ENCODE results near the gene NUTF2.

NUTF2 gene

GRCh38 chr16:67853670-67854069, 6.9 kb downstream of the NUTF2 start:
- no peak for DNase-seq (ENCODE audit: low read depth, low spot score)
- H3K27ac ChIP-seq: no peak overlapping the region
- no peaks in the 10 kb centered on the region for H3K9me3 ChIP-seq (ENCODE audit: low read depth, low read length)
- H3K4me3 ChIP-seq: no peak overlapping the region
- no peak for TF ChIP-seq FOXP2 (optimal IDR thresholded peaks at IDR 0.05; ENCODE audit: control extremely low read depth, extremely low read length, insufficient read depth)
- no peak for TF ChIP-seq EZH2 (IDR thresholded peaks at IDR 0.05)
- TF ChIP-seq POLR2AphosphoS5 (IDR thresholded peaks at IDR 0.05; ENCODE audit: borderline replicate concordance, low read depth, low read length): no peak
- H3K36me3 ChIP-seq (ENCODE audit: insufficient read depth, low read length): peaks cover 6% of the 10 kb centered on the region; the same call in 1 of the 2 replicates
- H3K9ac ChIP-seq (ENCODE audit: insufficient read length): no peak overlapping the region

- no peak overlapping the region for H3K27ac ChIP-seq
- no peak for TF ChIP-seq EZH2 (IDR thresholded peaks at IDR 0.05)
- no peak for TF ChIP-seq POLR2AphosphoS5 (IDR thresholded peaks at IDR 0.05; ENCODE audit: borderline replicate concordance, low read depth, low read length)
- TF ChIP-seq FOXP2 (optimal IDR thresholded peaks at IDR 0.05; ENCODE audit: control extremely low read depth, extremely low read length, insufficient read depth): no peak
- H3K36me3 ChIP-seq (ENCODE audit: insufficient read depth, low read length): no peaks in the 10 kb centered on the region; the same call in 1 of the 2 replicates
- no peak for DNase-seq (ENCODE audit: low read depth, low spot score)
- no peak overlapping the region for H3K9ac ChIP-seq (ENCODE audit: insufficient read length)
- no peak overlapping the region for H3K4me3 ChIP-seq
- no peaks in the 10 kb centered on the region for H3K9me3 ChIP-seq (ENCODE audit: low read depth, low read length)
Observed at GRCh38 chr16:67855789-67856188, 9.1 kb downstream of the NUTF2 start.

GRCh38 chr16:67856927-67857546, 10.3 kb downstream of the NUTF2 start:
- no peak overlapping the region for H3K4me3 ChIP-seq
- no peak overlapping the region for H3K27ac ChIP-seq
- no peak for DNase-seq (ENCODE audit: low read depth, low spot score)
- H3K9me3 ChIP-seq (ENCODE audit: low read depth, low read length): no peaks in the 10 kb centered on the region
- no peaks in the 10 kb centered on the region; the same call in 1 of the 2 replicates for H3K36me3 ChIP-seq (ENCODE audit: insufficient read depth, low read length)
- TF ChIP-seq FOXP2 (optimal IDR thresholded peaks at IDR 0.05; ENCODE audit: control extremely low read depth, extremely low read length, insufficient read depth): no peak
- no peak for TF ChIP-seq POLR2AphosphoS5 (IDR thresholded peaks at IDR 0.05; ENCODE audit: borderline replicate concordance, low read depth, low read length)
- TF ChIP-seq EZH2 (IDR thresholded peaks at IDR 0.05): no peak
- H3K9ac ChIP-seq (ENCODE audit: insufficient read length): no peak overlapping the region

GRCh38 chr16:67857547-67858233, 11.0 kb downstream of the NUTF2 start:
- Histone ChIP-seq H3K27ac (no peak overlapping the region), H3K9me3 (ENCODE audit: low read depth, low read length) (no peaks in the 10 kb centered on the region), H3K36me3 (ENCODE audit: insufficient read depth, low read length) (no peaks in the 10 kb centered on the region; the same call in 1 of the 2 replicates), H3K9ac (ENCODE audit: insufficient read length) (no peak overlapping the region), H3K4me3 (no peak overlapping the region)
- DNase-seq (ENCODE audit: low read depth, low spot score): no peak
- TF ChIP-seq EZH2 (IDR thresholded peaks at IDR 0.05): no peak
- no peak for TF ChIP-seq FOXP2 (optimal IDR thresholded peaks at IDR 0.05; ENCODE audit: control extremely low read depth, extremely low read length, insufficient read depth)
- no peak for TF ChIP-seq POLR2AphosphoS5 (IDR thresholded peaks at IDR 0.05; ENCODE audit: borderline replicate concordance, low read depth, low read length)

- Histone ChIP-seq H3K9me3 (ENCODE audit: low read depth, low read length) (no peaks in the 10 kb centered on the region), H3K36me3 (ENCODE audit: insufficient read depth, low read length) (no peaks in the 10 kb centered on the region; the same call in 1 of the 2 replicates), H3K27ac (no peak overlapping the region), H3K4me3 (no peak overlapping the region), H3K9ac (ENCODE audit: insufficient read length) (no peak overlapping the region)
- no peak for TF ChIP-seq EZH2 (IDR thresholded peaks at IDR 0.05)
- no peak for DNase-seq (ENCODE audit: low read depth, low spot score)
Observed at GRCh38 chr16:67858500-67858899, 11.8 kb downstream of the NUTF2 start.

GRCh38 chr16:67860589-67861398, 14.1 kb downstream of the NUTF2 start:
- DNase-seq (ENCODE audit: low read depth, low spot score): no peak
- Histone ChIP-seq H3K9me3 (ENCODE audit: low read depth, low read length) (no peaks in the 10 kb centered on the region), H3K27ac (no peak overlapping the region), H3K4me3 (no peak overlapping the region), H3K36me3 (ENCODE audit: insufficient read depth, low read length) (peaks cover 7% of the 10 kb centered on the region; the same call in 1 of the 2 replicates), H3K9ac (ENCODE audit: insufficient read length) (no peak overlapping the region)
- TF ChIP-seq POLR2AphosphoS5 (IDR thresholded peaks at IDR 0.05; ENCODE audit: borderline replicate concordance, low read depth, low read length) (no peak), FOXP2 (optimal IDR thresholded peaks at IDR 0.05; ENCODE audit: control extremely low read depth, extremely low read length, insufficient read depth) (no peak), EZH2 (IDR thresholded peaks at IDR 0.05) (no peak)

DNA sequence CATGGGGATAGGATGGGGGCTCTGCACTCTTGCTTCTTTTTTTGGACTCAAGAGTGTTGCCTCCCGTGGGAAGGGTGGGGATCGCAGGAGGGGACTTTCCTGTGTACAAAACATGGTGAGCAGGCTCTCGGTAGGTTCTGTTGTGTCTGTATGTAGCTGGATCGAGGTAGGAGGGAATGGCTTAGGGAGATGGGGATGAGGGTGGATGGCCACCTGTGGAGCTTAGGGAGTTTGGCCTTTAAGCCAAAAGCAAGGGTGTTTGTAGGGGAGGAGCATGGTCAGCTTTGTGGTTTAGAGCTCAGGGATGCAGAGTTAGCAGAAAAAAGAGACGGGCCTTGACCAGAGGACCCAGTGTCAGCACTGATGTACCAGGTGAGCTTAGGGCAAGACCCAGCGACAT, 15.1 kb downstream of the NUTF2 start:
- peaks cover 7% of the 10 kb centered on the region; the same call in 1 of the 2 replicates for H3K36me3 ChIP-seq (ENCODE audit: insufficient read depth, low read length)
- H3K9me3 ChIP-seq (ENCODE audit: low read depth, low read length): no peaks in the 10 kb centered on the region
- no peak for DNase-seq (ENCODE audit: low read depth, low spot score)
- TF ChIP-seq POLR2AphosphoS5 (IDR thresholded peaks at IDR 0.05; ENCODE audit: borderline replicate concordance, low read depth, low read length) (no peak), FOXP2 (optimal IDR thresholded peaks at IDR 0.05; ENCODE audit: control extremely low read depth, extremely low read length, insufficient read depth) (no peak), EZH2 (IDR thresholded peaks at IDR 0.05) (no peak)
- H3K27ac ChIP-seq: no peak overlapping the region
- H3K9ac ChIP-seq (ENCODE audit: insufficient read length): no peak overlapping the region
- H3K4me3 ChIP-seq: no peak overlapping the region

Data from SK-N-MC (cell line).